ENCODE measurements around the gene PLCH2.

PLCH2 gene

GRCh38 chr1:2533365-2533764 lies 57.3 kb downstream of the PLCH2 start:
- no peak for DNase-seq

GRCh38 chr1:2534315-2534686 lies 58.2 kb downstream of the PLCH2 start:
- DNase-seq: no peak

GRCh38 chr1:2534687-2535441 lies 58.8 kb downstream of the PLCH2 start:
- no peak for DNase-seq

GRCh38 chr1:2535455-2535854 lies 59.4 kb downstream of the PLCH2 start:
- no peak for DNase-seq

- DNase-seq: no peak
These were observed 59.9 kb downstream of the PLCH2 start for GRCh38 chr1:2535981-2536380.

GRCh38 chr1:2537784-2538115 lies 61.7 kb downstream of the PLCH2 start:
- no peak for DNase-seq

- DNase-seq: no peak
These were observed 62.3 kb downstream of the PLCH2 start for GRCh38 chr1:2538376-2538775.

GRCh38 chr1:2538872-2539271 lies 62.8 kb downstream of the PLCH2 start:
- DNase-seq: no peak

- no peak for DNase-seq
These were observed 63.3 kb downstream of the PLCH2 start for GRCh38 chr1:2539312-2539907.

- no peak for DNase-seq
These were observed 64.9 kb downstream of the PLCH2 start for GRCh38 chr1:2540816-2541492.

- no peak for DNase-seq
These were observed 65.6 kb downstream of the PLCH2 start for GRCh38 chr1:2541619-2542245.

- DNase-seq: no peak
These were observed 66.3 kb downstream of the PLCH2 start for GRCh38 chr1:2542246-2542915.

GRCh38 chr1:2543543-2544092 lies 67.5 kb downstream of the PLCH2 start:
- no peak for DNase-seq

- no peak for DNase-seq
These were observed 68.2 kb downstream of the PLCH2 start for GRCh38 chr1:2544093-2544874.

- DNase-seq: no peak
These were observed 69.0 kb downstream of the PLCH2 start for GRCh38 chr1:2544875-2545640.

GRCh38 chr1:2545754-2546514 lies 69.8 kb downstream of the PLCH2 start:
- DNase-seq: peak; percentile 78

- DNase-seq: peak; percentile 43
These were observed 70.6 kb downstream of the PLCH2 start for GRCh38 chr1:2546515-2547209.

GRCh38 chr1:2547210-2548067 lies 71.3 kb downstream of the PLCH2 start:
- DNase-seq: no peak

GRCh38 chr1:2548068-2548589 lies 72.0 kb downstream of the PLCH2 start:
- peak; percentile 35 for DNase-seq

Data from NCI-H1048 (cell line).